Epithelial cell of esophagus (primary cell): Measurements from ENCODE around the gene ZNF516.

Experiments used
- DNase-seq: peaks from one replicate; pipeline ENCODE4 v3.0.0; 2010; ENCODE audit warnings: low read depth
- H3K4me3 ChIP-seq: 2 replicates; pipeline ENCODE4 v1.5.1; 2011; ENCODE audit warnings: mild to moderate bottlenecking, low read length, control low read depth
- TF ChIP-seq, protein P1 (sequence below): IDR thresholded peaks from 2 replicates; pipeline ENCODE4 v1.5.1; 2011; ENCODE audit warnings: low read depth, mild to moderate bottlenecking, low read length, control low read depth, inconsistent platforms; ENCODE audit not compliant: insufficient read depth; ENCODE audit errors: missing control alignments

Gene ZNF516

DNA sequence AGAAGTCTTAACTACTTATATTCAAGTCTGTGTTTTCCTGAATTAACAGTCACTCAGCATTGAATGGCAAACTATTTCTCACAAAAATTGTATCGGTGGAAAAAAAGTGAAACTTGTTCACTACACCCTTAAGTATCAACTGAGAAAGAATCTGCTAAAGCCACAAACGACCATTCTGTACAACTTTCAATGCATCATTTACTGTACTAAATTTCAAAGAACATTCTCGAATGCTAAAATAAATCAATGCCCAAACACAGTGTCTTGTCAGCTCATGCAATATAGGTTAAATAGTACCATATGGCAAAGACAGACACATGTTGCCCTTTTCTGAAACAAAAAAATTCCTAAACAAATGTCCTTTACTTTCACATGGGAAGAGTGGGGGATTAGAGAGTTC lies 9.0 kb downstream of the ZNF516 start:
- DNase-seq: no peak
- TF ChIP-seq, protein P1, sequence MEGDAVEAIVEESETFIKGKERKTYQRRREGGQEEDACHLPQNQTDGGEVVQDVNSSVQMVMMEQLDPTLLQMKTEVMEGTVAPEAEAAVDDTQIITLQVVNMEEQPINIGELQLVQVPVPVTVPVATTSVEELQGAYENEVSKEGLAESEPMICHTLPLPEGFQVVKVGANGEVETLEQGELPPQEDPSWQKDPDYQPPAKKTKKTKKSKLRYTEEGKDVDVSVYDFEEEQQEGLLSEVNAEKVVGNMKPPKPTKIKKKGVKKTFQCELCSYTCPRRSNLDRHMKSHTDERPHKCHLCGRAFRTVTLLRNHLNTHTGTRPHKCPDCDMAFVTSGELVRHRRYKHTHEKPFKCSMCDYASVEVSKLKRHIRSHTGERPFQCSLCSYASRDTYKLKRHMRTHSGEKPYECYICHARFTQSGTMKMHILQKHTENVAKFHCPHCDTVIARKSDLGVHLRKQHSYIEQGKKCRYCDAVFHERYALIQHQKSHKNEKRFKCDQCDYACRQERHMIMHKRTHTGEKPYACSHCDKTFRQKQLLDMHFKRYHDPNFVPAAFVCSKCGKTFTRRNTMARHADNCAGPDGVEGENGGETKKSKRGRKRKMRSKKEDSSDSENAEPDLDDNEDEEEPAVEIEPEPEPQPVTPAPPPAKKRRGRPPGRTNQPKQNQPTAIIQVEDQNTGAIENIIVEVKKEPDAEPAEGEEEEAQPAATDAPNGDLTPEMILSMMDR: no peak
- H3K4me3 ChIP-seq: no peak overlapping the region

DNA sequence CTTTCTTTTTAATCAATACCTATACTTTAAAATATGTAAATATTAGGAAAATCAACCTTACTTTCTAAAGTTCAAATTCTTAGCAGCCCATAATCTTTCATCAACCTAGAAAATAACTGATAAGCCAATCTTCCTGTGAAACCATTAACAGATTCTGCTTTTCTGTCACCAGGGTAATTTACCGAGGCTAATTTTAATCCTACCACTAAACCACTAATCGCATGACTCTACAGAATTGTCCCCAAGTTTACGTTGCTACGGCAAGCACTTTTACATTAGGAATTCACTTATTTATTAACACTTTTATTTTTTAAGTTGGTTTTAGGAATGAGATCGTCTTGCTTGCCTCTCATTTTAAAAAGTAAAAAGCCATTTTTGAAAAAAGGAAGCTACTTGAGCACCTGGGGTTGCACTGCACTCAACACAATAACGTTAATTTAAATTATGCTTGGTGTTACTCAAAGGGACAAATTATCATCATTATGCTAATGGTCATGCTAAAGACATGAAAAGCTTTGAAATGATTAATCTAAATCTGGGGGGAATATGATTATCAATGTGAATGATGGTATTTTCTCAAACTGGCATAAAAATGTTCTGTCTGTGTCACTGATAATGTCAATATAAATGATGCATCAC lies 10.2 kb downstream of the ZNF516 start:
- no peak for DNase-seq
- TF ChIP-seq, protein P1: no peak
- H3K4me3 ChIP-seq: no peak overlapping the region

DNA sequence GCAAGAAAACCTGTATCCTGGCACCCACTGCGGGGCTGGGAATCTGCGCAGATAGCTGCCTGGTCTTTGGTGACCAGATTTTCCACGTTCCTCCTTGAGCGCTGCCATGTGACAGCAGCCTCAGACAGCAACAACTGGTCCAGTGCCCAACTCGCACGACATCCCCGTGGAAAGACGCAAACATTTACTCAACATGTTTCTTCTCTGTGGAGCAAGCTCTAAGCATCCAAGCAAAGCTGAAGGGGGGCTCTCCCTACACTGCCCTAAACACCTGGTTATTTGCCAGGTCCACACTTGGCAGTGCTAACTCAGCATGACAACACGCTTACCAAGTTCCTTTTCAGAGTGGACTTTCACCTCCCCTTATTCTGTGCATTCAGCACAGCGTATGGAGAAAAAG lies 11.3 kb downstream of the ZNF516 start:
- H3K4me3 ChIP-seq: no peak overlapping the region
- DNase-seq: no peak
- TF ChIP-seq, protein P1: no peak

DNA sequence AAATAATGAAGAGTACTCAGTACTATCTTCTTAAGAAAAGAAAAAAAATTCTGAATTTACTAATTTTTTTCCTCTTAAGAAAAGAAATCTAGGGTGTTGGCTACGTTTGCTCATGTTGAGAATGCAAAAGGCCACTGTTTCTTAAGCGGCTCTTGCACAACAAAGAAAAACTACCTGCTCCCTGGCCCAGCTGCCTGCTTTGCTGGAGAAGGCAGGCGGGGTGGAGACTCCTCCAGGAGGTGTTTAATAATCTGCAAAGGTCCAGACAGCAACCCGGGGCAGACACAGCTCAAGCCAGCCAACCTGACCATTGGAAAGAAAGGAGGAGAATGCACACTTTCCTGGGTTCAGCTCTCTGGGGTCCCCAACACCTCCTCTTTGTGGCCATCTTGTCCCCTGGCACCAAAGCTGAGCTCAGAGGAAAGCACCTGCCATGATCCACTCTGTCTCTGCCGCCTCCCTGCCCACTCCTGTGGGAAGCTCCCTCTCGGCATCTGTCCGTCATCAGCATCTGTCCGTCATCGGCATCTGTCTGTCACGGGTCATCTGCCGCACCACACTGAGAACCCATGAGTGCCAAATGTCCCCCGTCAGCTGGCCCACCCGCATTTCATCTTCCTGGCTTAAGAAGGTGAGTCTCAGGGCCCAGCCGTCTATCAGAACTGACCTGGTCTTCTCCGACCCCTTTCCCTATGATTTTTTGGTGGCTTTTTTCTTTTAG lies 11.9 kb downstream of the ZNF516 start:
- TF ChIP-seq, protein P1: no peak
- H3K4me3 ChIP-seq: no peak overlapping the region
- peak; percentile 40 for DNase-seq

DNA sequence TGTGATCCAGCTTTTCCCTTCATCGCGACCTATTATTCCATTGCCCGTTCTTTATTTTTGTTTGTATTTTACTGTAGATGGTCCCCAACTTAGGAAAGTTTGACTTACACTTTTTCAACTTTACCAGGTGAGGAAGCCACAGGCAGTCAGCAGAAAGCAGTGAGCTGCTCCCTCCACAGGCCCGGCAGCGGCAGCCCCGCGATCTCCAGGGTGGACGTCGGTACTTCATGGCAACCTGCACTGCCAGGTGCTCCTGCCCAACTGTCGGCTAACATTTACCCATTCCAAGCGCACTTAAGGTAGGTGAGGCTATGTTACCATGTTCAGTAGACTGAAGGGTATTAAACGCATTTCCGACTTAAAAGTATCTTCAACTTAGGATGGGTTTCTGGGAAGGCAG lies 12.8 kb downstream of the ZNF516 start:
- H3K4me3 ChIP-seq: no peak overlapping the region
- TF ChIP-seq, protein P1: no peak
- no peak for DNase-seq

DNA sequence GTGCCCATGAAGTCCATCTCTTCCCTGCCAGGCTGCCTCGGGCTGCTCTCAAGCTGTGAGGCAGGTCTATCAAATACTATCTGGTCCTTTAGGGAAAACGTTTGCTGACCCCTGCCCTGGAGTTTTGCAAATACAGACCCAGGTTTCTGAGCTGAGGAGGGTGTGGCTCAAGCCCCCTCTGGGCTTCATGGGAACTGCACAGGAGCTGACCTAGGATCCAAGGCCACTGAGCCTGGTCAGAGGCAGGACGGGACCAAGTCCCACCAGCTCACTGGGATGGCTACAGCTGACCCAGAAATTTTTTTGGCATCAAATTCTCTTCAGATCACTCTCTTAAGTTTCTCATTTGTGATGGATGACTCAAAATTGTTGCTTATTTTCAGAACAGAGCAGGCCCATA lies 14.1 kb downstream of the ZNF516 start:
- DNase-seq: no peak
- H3K4me3 ChIP-seq: no peak overlapping the region
- TF ChIP-seq, protein P1: peak; percentile 18
